Skeletal muscle satellite cell (primary cell): ENCODE measurements around the gene TMEM244.
"Not testable (repeated sequence)": the region's sequence is repeated elsewhere in the genome, so short reads cannot be mapped to it uniquely, and the experiment has no call there.

Source experiments
- H3K27me3 ChIP-seq: 2 replicates; pipeline ENCODE4 v1.7.0; 2013; ENCODE audit warnings: low read length; ENCODE audit not compliant: control insufficient read depth, insufficient read depth
- H3K36me3 ChIP-seq: 2 replicates; pipeline ENCODE4 v1.7.0; 2013; ENCODE audit warnings: mild to moderate bottlenecking, control low read depth, low read length; ENCODE audit not compliant: insufficient read depth
- H3K4me1 ChIP-seq: 2 replicates; pipeline ENCODE4 v1.7.0; 2013; ENCODE audit warnings: low read length; ENCODE audit not compliant: control insufficient read depth, insufficient read depth
- H3K4me2 ChIP-seq: 2 replicates; pipeline ENCODE4 v1.7.0; 2013; ENCODE audit warnings: mild to moderate bottlenecking, low read length
- H3K4me3 ChIP-seq: 2 replicates; pipeline ENCODE4 v1.7.0; 2013; ENCODE audit warnings: low read length
- H3K9ac ChIP-seq: 2 replicates; pipeline ENCODE4 v1.7.0; 2013; ENCODE audit warnings: mild to moderate bottlenecking, low read depth, low read length, moderate library complexity
- H3K9me3 ChIP-seq: replicated peaks from 2 replicates; pipeline ENCODE4 v1.7.0; 2013; ENCODE audit warnings: mild to moderate bottlenecking, control low read depth, low read length

Gene TMEM244

DNA sequence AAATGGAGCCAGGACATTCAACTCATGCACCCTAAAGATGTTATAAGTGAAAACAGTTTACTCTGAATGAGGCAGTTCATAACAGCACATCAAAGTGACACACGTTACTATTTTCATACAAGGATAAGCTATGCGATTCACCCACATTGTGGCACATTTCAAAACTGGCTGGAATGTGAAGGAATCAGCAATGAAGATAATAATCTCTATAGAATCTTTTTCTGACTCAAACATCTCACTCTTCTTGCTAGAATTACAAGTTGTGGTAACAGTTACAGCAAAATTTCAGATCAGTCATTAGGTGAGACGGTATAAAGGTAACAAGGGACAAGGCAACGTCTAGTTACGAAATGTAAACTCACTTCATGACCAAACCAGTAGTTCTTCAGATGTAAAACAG, 17.5 kb downstream of the TMEM244 start:
- H3K4me2 ChIP-seq: no peak overlapping the region
- H3K4me3 ChIP-seq: no peak overlapping the region
- H3K36me3 ChIP-seq: no peaks in the 10 kb centered on the region
- no peak overlapping the region for H3K9ac ChIP-seq
- H3K4me1 ChIP-seq: peaks cover 12% of the 10 kb centered on the region
- no peaks in the 10 kb centered on the region for H3K27me3 ChIP-seq
- no peaks in the 10 kb centered on the region for H3K9me3 ChIP-seq

DNA sequence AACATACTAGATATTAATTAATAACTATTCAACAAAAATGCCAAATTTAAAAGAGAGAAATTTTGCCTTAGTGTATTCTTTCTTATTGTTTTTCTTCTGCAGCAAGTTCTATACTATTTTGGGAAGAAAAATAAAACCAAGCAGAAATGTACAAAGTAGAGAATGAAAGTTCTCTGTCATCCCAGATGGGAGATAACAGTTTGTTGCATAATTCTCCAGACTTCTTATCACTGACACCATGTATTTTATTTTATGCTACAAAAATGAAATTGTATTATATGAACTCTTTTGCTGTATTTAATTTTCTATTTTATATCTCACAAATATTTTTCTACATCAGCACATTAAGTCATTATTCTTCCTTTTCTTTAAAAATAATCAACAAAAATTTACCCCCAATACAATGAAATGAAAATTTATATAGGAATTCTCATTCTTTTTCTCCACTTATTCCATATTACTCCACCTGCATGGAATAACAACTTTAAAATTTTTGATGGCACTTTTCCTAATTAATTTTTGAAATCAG, 18.2 kb downstream of the TMEM244 start:
- Histone ChIP-seq H3K4me3 (no peak overlapping the region), H3K9ac (no peak overlapping the region), H3K27me3 (no peaks in the 10 kb centered on the region), H3K4me1 (peaks cover 12% of the 10 kb centered on the region), H3K4me2 (no peak overlapping the region), H3K36me3 (no peaks in the 10 kb centered on the region), H3K9me3 (no peaks in the 10 kb centered on the region)

DNA sequence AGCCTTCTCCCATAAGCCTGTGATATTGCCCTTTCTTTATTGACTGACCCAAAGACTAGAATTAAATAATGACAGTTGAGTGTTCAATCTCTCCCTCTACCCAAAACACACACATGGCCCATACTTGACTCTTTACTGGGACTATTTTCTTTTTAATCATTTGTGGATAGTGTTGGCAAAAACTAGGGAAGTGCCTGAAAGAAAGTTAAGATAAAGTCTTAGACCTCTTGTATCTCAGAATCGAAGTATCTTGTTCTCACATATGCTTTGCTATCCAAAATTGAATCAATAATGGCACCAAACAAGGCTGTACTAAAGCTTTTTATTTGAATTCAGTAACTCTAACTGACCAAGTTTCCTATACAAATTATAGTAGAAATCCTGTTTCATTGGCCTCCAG, 19.0 kb downstream of the TMEM244 start:
- Histone ChIP-seq H3K4me1 (peaks cover 12% of the 10 kb centered on the region), H3K27me3 (no peaks in the 10 kb centered on the region)

DNA sequence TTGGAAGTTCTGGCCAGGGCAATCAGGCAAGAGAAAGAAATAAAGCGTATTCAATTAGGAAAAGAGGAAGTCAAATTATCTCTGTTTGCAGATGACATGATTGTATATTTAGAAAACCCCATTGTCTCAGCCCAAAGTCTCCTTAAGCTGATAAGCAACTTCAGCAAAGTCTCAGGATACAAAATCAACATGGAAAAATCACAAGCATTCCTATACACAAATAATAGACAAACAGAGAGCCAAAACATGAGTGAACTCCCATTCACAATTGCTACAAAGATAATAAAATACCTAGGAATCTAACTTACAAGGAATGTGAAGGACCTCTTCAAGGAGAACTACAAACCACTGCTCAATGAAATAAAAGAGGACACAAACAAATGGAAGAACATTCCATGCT, 21.6 kb downstream of the TMEM244 start:
- not testable (repeated sequence) for H3K4me3 ChIP-seq, H3K4me2 ChIP-seq

More for the DNA sequence above, 19.0 kb downstream of the TMEM244 start:
- no peaks in the 10 kb centered on the region for H3K9me3 ChIP-seq
- H3K4me3 ChIP-seq: no peak overlapping the region
- H3K4me2 ChIP-seq: no peak overlapping the region
- no peak overlapping the region for H3K9ac ChIP-seq
- H3K36me3 ChIP-seq: no peaks in the 10 kb centered on the region

DNA sequence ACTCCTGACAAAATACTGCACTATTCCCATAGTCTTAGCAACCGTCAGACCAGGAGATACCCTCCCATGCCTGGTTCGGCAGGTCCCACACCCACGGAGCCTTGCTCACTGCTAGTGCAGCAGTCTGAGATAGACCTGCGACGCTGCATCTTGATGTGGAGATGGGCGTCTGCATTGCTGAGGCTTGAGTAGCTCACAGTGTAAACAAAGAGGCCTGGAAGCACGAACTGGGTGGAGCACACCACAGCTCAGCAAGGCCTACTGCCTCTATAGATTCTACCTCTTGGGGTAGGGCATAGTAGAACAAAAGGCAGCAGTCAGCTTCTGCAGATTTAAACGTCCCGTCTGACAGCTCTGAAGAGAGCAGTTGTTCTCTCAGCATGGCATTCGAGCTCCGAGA, 25.4 kb downstream of the TMEM244 start:
- H3K9me3 ChIP-seq: no peaks in the 10 kb centered on the region
- no peak overlapping the region for H3K4me2 ChIP-seq
- H3K36me3 ChIP-seq: no peaks in the 10 kb centered on the region
- H3K9ac ChIP-seq: no peak overlapping the region
- H3K27me3 ChIP-seq: no peaks in the 10 kb centered on the region
- no peak overlapping the region for H3K4me3 ChIP-seq
- H3K4me1 ChIP-seq: no peaks in the 10 kb centered on the region

More for the DNA sequence above, 21.6 kb downstream of the TMEM244 start:
- not testable (repeated sequence) for H3K9ac ChIP-seq, H3K4me1 ChIP-seq, H3K9me3 ChIP-seq, H3K27me3 ChIP-seq, H3K36me3 ChIP-seq

DNA sequence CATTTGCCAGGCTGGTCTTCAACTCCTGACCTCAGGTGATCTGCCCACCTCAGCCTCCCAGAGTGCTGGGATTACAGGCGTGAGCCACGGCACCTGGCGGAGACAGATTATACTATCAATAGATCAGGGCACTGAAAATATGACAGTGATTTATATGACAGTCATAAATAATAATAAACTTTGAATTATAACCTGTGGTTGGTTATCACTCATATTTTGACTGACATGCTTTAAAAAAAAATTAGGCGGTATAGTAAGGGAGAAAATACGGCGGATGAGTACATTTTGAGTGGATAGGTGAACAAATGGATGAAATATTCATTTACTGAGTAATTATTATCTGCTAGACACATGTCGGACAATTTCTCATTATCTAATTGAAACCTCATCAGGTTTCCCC, 28.8 kb downstream of the TMEM244 start:
- H3K4me2 ChIP-seq: no peak overlapping the region
- H3K9me3 ChIP-seq: no peaks in the 10 kb centered on the region
- no peak overlapping the region for H3K9ac ChIP-seq
- no peak overlapping the region for H3K4me3 ChIP-seq
- H3K4me1 ChIP-seq: no peaks in the 10 kb centered on the region
- no peaks in the 10 kb centered on the region for H3K27me3 ChIP-seq
- H3K36me3 ChIP-seq: no peaks in the 10 kb centered on the region

DNA sequence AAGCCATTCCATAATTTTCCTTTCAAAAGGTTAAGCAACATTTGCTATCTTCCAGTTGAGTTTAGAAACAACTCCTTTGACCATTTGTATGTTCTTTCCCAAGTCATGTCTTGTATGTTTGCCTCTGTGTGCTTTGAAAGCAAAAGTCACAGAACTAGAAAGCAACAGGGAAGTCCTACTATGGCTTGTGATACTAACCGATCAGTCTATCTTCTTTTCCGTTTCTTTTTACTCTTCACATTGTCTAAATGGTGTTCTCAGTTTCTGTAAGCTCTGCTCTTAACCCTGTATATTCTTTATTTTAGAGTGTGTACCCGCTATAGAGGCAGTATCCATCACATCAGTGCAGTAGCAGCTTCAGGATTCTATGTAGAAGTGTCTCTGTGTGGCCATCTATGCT, 32.9 kb downstream of the TMEM244 start:
- H3K4me3 ChIP-seq: no peak overlapping the region
- no peaks in the 10 kb centered on the region for H3K27me3 ChIP-seq
- H3K9me3 ChIP-seq: no peaks in the 10 kb centered on the region
- no peak overlapping the region for H3K9ac ChIP-seq
- H3K4me1 ChIP-seq: no peaks in the 10 kb centered on the region
- no peaks in the 10 kb centered on the region for H3K36me3 ChIP-seq
- H3K4me2 ChIP-seq: no peak overlapping the region

DNA sequence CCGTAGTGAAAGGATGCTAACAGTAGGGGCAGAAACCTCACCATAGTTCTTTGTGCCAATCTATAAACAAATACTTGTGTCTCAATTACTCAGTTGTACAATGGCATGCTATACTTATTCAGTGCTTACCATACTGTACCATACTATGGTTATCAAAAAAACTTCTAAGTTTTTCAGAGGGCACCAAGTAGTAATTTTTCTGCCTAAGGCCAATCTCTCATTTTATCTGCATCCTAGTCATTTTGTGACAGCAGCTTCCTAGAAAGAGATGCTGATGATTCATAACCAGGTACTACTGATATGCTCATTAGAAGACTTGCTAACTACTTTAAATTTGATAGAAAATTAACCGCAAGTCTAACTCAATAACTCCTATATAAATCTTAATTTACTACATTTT, 42.9 kb downstream of the TMEM244 start:
- Histone ChIP-seq H3K9me3 (no peaks in the 10 kb centered on the region), H3K27me3 (no peaks in the 10 kb centered on the region), H3K36me3 (no peaks in the 10 kb centered on the region), H3K4me3 (no peak overlapping the region), H3K9ac (no peak overlapping the region), H3K4me2 (no peak overlapping the region), H3K4me1 (no peaks in the 10 kb centered on the region)

DNA sequence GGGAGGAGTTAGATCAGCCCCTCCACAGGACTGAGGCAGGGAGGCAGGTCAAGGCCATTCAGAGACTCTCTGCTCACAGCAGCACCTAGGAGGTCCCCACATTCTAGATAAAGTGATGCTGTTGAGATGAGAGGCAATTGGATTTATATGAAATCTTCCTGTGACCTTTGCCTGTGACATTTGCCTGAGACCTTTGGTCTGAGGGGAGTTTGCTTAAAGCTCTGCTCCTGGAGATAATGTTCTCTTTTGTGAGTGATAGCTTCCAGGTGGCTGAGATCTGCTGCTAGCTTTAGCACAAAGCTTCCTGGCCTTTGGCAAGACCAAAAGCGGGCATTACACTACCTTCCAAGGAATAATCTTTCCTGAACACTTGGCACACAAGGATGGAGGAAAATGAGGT, 43.3 kb downstream of the TMEM244 start:
- H3K4me2 ChIP-seq: no peak overlapping the region
- no peak overlapping the region for H3K4me3 ChIP-seq

DNA sequence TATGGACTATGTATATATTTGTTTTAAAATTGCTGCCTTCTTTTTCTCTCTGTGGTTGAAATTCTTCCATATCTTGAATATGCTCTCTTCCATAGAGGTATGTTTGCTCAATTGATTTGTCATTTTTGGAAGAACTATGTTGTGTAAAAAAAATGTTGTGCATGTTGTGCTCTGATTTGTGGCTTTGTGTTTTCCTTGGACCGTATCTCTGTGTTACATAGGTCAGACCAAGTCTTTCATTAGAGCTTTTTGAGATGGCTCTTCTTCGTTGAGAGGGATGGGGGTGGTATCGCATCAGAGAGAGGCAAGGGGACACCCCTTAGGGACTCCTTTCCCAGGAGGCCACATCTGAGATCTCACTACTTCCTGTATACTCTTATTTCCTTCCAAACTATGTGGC, 43.8 kb downstream of the TMEM244 start:
- Histone ChIP-seq H3K36me3 (no peaks in the 10 kb centered on the region), H3K9ac (no peak overlapping the region), H3K4me1 (no peaks in the 10 kb centered on the region), H3K9me3 (no peaks in the 10 kb centered on the region), H3K4me2 (no peak overlapping the region), H3K27me3 (no peaks in the 10 kb centered on the region), H3K4me3 (no peak overlapping the region)

More for the DNA sequence above, 43.3 kb downstream of the TMEM244 start:
- no peak overlapping the region for H3K9ac ChIP-seq
- H3K27me3 ChIP-seq: no peaks in the 10 kb centered on the region
- H3K9me3 ChIP-seq: no peaks in the 10 kb centered on the region
- no peaks in the 10 kb centered on the region for H3K4me1 ChIP-seq
- no peaks in the 10 kb centered on the region for H3K36me3 ChIP-seq

DNA sequence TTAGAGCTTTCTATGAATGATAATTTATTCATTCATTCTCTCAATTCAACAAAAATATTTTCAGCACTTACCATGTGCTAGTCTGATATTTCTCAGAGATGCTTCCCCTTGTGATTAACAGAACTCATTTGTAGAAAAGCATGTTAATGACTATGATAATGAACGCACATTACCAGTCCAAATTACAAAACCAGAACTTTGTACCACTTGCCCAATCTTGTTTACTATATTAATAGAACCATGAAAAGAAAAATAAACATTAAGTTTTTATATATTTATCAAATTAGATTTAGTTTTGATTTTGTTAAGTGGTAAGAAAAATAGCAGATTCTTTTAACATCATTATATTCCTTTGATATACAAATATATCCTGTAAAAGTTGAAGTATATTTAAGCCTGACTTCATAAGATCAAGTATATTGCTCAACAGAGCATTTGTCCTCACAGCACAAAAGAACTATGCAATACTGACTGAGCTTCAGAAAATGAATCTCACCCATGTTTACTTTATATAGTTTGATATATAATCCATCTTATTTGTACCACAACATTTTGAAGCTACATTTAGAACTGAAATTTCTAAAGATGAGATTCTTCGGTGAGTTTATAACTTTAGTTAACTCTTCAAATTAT, 48.9 kb downstream of the TMEM244 start:
- no peaks in the 10 kb centered on the region for H3K4me1 ChIP-seq
- H3K27me3 ChIP-seq: no peaks in the 10 kb centered on the region
- H3K4me2 ChIP-seq: no peak overlapping the region
- no peak overlapping the region for H3K9ac ChIP-seq
- H3K9me3 ChIP-seq: no peaks in the 10 kb centered on the region
- no peaks in the 10 kb centered on the region for H3K36me3 ChIP-seq
- no peak overlapping the region for H3K4me3 ChIP-seq

DNA sequence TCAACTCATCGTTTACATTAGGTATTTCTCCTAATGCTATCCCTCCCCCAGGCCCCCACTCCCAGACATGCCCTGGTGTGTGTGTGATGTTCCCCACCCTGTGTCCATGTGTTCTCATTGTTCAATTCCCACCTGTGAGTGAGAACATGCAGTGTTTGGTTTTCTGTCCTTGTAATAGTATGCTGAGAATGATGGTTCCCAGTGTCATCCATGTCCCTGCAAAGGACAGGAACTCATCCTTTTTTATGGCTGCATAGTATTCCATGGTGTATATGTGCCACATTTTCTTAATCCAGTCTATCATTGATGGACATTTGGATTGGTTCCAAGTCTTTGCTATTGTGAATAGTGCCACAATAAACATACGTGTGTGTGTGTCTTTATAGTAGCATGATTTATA, 54.0 kb downstream of the TMEM244 start:
- not testable (repeated sequence) for H3K4me2 ChIP-seq, H3K9me3 ChIP-seq, H3K36me3 ChIP-seq, H3K27me3 ChIP-seq, H3K9ac ChIP-seq, H3K4me1 ChIP-seq, H3K4me3 ChIP-seq
